GM12872 (cell line): ENCODE results near the gene ATXN1.

Source experiments
- TF ChIP-seq, protein P1 (sequence below): IDR thresholded peaks from 3 replicates; pipeline ENCODE4 v1.5.1; 2011; ENCODE audit warnings: low read depth, mild to moderate bottlenecking, low read length, moderate library complexity; ENCODE audit not compliant: insufficient read depth

The ATXN1 gene

DNA sequence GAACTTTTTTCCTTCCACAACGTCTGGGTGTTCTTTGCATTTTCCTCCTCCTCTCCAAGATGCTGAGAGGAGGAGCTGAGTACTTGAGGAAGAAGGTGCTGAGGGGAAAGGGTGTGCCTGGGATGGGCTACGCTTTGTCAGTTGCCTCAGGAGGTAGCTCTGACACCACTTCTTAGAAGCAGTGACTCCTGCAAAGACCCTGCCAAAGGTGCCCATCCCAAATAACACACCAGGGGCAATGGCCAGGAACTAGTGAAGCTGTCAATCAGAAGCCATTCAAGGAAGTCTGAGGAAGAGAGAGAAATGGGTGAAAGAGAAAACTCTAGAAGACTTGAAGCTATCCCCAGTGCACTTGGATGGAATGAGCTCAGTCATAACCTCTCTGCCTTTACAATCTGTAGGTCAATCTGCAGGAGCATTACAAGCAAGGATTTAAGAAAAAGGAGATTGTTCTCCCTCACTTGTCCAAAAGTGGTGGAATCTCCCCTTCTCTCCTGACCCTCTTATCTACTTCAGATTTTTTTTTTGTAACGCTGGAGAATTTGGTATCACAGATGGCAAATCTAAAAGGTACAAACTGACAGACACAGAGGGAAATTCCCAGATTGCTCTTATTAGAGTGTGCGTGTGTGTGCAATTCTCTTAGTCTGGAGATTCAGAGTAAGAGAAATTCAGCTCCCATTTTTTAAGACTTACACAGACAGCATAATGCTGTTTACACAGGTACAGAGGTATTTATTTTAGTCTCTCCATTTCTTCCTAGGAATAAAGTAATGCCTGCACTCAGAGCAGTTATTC is 280.3 kb downstream of the ATXN1 start:
- TF ChIP-seq, protein P1, sequence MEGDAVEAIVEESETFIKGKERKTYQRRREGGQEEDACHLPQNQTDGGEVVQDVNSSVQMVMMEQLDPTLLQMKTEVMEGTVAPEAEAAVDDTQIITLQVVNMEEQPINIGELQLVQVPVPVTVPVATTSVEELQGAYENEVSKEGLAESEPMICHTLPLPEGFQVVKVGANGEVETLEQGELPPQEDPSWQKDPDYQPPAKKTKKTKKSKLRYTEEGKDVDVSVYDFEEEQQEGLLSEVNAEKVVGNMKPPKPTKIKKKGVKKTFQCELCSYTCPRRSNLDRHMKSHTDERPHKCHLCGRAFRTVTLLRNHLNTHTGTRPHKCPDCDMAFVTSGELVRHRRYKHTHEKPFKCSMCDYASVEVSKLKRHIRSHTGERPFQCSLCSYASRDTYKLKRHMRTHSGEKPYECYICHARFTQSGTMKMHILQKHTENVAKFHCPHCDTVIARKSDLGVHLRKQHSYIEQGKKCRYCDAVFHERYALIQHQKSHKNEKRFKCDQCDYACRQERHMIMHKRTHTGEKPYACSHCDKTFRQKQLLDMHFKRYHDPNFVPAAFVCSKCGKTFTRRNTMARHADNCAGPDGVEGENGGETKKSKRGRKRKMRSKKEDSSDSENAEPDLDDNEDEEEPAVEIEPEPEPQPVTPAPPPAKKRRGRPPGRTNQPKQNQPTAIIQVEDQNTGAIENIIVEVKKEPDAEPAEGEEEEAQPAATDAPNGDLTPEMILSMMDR: no peak

DNA sequence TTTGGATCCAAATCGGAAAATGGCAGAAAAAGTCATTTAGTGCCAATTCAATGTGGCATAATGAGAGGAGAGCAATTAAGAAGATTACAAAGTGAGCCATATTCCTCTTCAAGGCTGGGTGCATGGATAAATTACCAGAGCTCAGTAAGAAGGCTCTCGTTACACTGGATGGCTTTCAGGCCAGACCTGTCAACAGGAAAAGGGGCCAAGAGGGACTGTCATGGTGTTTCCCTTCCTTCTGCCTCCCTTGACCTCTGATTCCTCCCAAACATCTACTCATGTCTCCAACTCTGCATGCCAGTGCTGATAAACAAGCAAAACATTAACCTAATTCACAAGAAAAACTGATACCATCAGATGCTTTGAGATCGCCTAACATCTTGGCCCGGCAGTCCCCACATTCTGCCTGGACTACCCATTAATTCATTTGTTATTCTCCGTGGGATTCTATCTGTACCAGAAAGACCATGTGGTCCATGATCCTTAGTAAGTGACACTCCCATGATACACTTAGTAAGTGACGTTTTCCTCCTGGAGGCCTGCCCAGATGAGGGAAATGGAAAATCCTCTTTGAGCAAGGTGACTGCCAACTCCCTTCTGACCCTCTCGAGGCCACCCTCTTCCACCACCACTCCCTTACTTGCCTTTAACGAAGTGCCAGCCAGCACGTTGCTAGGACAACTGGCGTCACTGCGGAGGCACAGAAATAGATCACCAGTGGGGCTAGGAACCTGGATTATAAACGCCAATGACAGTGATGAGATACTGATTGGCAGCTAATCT is 283.7 kb downstream of the ATXN1 start:
- TF ChIP-seq, protein P1: no peak

DNA sequence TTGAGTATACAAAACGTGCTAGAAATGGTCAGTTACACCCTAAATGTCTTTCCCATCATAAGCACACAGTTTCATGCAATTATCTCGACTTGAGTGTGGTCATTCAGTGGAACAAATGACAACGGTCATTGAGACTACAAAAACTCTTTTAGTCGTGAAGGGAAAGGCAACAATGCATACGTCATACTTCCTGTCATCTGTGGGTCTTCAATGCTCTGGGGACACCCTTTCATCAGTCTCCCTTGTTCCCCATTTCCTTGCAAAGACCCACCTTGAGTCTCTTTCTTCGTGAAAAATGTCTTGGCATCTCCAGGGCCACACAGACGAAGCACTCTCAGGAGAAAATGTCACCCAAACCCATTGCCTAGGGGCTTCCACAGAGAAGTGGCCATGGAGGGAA is 284.4 kb downstream of the ATXN1 start:
- TF ChIP-seq, protein P1: no peak

DNA sequence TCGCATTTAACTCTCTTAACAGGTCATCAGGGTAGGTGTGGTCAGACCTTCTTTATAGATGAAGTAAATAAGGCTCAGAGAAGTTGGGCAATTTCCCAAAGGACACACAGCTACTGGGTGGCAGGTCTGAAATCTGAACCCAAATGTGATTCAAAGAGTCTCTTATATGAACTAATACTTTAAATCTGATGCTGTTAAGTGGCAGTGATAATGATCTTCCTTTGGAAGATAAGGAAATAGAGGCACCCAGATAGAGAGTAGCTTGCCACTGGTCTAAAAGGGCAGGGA is 285.8 kb downstream of the ATXN1 start:
- TF ChIP-seq, protein P1: no peak

DNA sequence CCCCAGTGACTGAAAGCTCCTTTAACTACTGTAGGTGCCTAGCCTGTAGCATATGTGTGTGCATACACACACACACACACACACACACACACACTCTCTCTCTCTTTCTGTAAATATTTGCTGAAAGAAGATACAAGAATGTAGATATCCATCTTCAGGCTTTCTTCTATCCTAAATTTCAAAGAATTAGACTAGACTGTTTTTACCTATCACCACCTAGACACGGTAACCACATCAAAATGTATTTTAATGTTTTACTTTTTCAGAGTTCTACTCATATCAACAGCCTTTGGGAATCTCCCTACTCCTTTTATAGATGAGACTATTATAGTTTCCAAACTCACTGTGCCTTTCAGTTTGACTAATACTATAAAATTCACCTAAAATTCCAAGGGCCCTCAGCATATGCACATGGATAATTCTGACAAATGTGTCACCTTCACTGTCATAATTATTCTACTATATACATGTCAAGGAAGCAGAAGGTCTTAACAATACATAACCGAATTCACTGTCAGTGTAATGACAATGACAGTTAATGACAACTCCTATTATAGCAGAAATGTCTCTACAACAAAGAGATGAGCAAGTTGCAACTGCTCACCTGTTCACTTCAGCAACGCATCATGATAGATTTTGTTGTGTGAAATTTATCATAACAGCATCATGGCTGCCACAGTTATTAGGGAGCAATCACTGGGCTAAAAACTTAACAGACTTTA is 286.3 kb downstream of the ATXN1 start:
- TF ChIP-seq, protein P1: no peak

DNA sequence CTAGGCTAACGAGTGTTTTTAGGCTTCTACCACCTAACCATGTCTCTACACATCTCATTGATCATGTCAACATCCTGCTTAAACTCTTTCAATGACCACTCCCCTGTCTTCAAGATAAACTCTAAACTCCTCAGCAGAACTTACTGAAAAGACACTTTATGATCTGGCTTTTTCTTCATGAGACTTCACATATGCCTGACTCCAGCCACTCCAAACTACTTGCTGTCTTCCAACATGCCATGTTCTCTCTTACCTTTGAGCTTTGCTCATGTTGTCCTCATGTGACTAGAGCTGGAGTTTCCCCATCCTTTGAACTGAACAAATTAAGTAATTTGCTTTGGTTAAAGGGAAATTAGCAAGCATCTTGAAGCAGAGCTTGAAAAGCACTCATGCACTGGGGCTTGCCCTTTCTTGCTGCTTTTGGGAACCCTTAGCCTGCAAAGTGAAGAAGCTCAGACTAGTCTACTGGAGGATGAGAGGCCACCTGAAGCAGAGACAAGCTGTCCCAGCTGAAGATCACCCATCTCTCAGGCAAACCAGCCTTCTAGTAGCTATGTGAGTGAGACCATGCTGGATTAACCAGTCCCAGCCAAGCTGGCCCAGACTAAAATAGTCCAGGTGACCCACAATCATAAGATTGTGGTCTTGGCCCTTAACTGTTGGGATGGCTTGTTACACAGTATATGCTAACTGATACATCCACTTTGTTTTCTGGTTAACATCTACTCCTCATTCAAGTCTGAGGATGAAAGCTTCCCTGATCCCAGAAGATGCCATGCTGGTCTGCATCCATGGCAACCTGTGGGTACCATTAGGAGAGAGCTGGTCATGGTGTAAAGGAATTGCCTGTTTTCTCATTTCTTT is 287.1 kb downstream of the ATXN1 start:
- TF ChIP-seq, protein P1: no peak
